Ectodermal cell (in vitro differentiated cells): ENCODE results near the gene WBP2.

Experiments used
- H3K27ac ChIP-seq: 2 replicates; pipeline ENCODE4 v1.7.0; 2013; ENCODE audit warnings: mild to moderate bottlenecking, low read depth, low read length; ENCODE audit not compliant: insufficient read depth, poor library complexity, severe bottlenecking
- H3K27me3 ChIP-seq: 2 replicates; pipeline ENCODE4 v1.7.0; 2013; ENCODE audit warnings: mild to moderate bottlenecking, low read length; ENCODE audit not compliant: insufficient read depth, control insufficient read depth, poor library complexity, severe bottlenecking
- H3K36me3 ChIP-seq: one replicate; pipeline ENCODE4 v1.7.0; 2013; ENCODE audit warnings: low read length; ENCODE audit not compliant: control insufficient read depth, insufficient read depth
- H3K4me1 ChIP-seq: one replicate; pipeline ENCODE4 v1.7.0; 2013; ENCODE audit warnings: low read length; ENCODE audit not compliant: control insufficient read depth, insufficient read depth
- H3K4me3 ChIP-seq: 2 replicates; pipeline ENCODE4 v1.7.0; 2013; ENCODE audit warnings: low read depth, low read length, control low read depth; ENCODE audit not compliant: insufficient read depth
- H3K9me3 ChIP-seq: 2 replicates; pipeline ENCODE4 v1.7.0; 2013; ENCODE audit warnings: mild to moderate bottlenecking, low read length, moderate library complexity; ENCODE audit not compliant: control insufficient read depth
- WGBS, 2 experiments: methylation state at CpG; one replicate each; pipeline ENCODE4 v1.1.7; 2013; ENCODE audit warnings: missing lambda C conversion rate in 2 of 2; 5-methylcytosine and 5-hydroxymethylcytosine counted together

WBP2 gene

DNA sequence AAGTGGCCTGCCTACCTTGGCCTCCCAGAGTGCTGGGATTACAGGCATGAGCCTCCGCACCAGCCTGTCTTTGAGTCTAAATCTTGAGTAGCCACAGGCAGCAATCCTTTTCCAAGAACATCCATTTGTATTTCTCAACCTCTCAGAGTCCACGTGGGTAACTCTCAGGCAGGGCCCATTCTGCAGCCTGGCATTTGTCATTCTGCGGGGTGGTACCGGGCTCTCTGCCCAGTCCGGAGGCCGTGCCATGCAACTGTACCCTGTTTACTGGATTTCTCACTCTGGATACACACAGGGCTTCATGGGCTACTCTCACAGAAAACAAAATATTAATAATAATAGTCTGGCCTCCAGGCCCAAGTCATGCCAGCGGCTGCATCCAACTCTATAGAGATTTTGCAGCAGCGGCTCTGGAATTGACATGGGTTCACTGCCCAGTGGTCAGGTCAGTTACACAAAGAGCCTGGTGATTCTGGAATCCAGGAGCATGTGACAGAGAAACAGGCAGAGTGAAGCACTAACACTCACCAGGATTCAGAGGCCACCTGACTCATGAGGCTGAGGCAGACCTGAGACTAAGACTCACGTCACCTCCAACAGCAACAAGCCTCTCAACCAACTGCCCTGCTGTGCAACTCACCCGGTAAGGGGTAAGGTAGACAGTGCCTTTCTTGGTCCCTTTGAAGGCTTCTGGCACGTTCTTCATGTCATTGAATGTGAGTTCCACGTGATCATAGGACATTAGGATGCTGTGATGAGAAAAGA, 4.0 kb downstream of the WBP2 start:
- Histone ChIP-seq H3K27ac (no peak overlapping the region), H3K27me3 (no peaks in the 10 kb centered on the region), H3K4me1 (peaks cover 6% of the 10 kb centered on the region), H3K36me3 (peaks cover 22% of the 10 kb centered on the region), H3K4me3 (no peak overlapping the region), H3K9me3 (no peaks in the 10 kb centered on the region)
- WGBS, 2 experiments, result 95 to 96% methylated on average over 12 of the region's 12 CpGs

DNA sequence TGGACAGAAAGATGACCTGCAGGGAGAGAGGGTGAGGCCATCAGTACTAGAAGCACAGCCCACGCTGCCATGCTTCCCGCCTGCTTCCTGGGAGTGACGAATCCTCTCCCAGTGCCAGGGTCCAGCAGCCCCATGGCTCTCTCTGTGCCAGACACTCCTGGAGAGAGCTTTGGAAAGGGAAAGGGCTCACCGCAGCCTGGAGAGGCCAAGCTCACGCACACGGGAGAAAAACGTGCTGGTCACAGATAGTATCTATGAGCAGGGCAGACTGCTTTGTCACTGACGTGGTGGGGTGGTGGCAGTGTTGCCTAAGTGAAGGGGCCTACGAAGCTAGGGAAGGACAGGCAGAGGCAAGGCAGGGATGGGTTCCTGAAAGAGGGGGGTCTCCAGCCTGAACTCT, 5.4 kb downstream of the WBP2 start:
- Histone ChIP-seq H3K27ac (no peak overlapping the region), H3K36me3 (peaks cover 22% of the 10 kb centered on the region), H3K4me1 (peaks cover 10% of the 10 kb centered on the region), H3K4me3 (no peak overlapping the region), H3K27me3 (no peaks in the 10 kb centered on the region), H3K9me3 (no peaks in the 10 kb centered on the region)
- whole genome bisulfite sequencing, 2 experiments, result 95 to 96% methylated on average over 9 of the region's 9 CpGs

- Histone ChIP-seq H3K4me3 (no peak overlapping the region), H3K9me3 (no peaks in the 10 kb centered on the region), H3K4me1 (peaks cover 7% of the 10 kb centered on the region), H3K36me3 (peaks cover 22% of the 10 kb centered on the region), H3K27ac (no peak overlapping the region), H3K27me3 (no peaks in the 10 kb centered on the region)
- WGBS, 2 experiments, result 94% methylated on average over 11 of the region's 11 CpGs
These were observed 5.9 kb downstream of the WBP2 start for GRCh38 chr17:75849279-75849646.

DNA sequence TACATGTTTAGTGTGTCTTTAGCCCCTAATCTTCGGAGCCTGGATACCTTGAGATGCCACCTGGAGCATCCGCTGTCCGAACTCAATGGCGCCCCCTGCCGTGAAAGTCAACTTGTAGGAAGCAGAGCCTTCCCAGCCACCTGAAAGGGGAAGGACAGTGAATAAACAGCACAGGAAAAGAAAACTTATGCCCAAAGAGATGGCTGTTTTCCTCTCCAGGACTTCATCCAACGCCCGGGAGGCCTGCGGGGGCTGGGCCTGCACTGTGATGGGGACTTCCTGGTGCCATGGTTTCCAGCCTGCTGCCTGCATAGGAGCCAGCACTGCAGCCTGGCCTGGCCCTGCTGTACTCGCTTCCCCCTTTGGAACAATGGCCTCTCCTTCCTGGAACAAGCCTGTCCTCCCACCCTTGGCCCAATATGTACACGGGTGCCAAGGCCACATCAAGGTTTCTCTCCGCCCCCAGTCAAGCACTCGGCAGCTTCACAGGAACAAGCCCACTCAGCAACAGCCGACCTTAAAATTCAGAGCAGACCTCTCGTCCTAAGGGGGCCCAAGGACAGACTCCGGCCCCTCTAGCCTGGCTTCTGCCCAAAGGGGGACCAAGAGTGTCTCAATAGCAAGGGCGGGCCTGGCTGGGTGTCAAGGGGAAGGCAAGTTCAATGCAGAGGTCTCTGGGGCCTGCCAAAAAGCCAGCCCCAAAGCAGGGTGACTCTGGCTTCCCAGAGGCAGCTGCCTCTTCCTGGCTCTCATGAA, 6.4 kb downstream of the WBP2 start:
- 64% methylated on average over 16 of the region's 16 CpGs for WGBS, 2 experiments
- Histone ChIP-seq H3K4me1 (peaks cover 4% of the 10 kb centered on the region), H3K36me3 (peaks cover 22% of the 10 kb centered on the region), H3K27ac (no peak overlapping the region), H3K27me3 (no peaks in the 10 kb centered on the region), H3K9me3 (no peaks in the 10 kb centered on the region), H3K4me3 (no peak overlapping the region)

DNA sequence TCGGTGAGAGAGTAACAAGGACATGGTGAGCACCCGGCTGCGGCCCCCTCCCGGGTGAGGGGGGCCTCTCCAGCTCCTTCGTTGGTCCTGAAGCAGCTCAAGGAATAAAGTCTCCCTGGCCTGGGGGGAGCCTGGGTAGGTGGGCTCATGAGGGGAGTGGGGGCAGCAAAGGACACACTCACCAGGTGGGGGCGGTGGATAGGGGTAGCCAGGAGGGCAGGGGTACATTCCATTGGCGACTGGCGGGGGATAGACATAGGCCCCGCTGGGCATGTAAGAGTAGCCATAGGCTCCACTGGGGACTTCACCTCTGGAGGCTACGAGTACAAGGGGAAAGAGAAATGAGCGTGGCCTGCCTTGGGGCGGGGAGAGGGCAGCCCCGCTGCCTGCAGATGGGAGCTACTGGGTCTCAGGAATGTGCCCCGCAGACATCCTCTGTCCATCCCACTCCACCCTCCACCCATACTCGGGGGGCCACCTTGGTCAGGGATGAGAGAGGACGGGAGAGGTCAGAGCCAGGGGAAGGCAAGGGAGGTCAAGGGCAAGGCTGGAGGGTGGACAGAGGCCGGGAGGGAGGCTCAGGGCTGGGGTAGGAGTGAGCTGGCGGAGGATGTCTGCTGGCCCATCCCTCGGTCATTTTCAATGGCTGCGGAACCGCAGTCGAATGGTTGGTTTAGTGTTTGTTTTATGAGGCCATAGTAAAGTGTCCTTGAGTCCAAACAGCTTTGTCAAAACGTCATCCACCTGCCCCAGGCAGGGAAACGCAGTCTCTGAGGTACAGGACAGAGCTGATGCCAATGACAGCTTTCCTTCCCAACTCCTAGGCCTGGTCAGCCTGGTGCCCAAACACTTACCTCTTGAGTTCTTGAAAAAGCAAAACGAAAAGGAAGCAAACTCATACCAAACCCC, 7.3 kb downstream of the WBP2 start:
- Histone ChIP-seq H3K4me1 (peaks cover 4% of the 10 kb centered on the region), H3K4me3 (no peak overlapping the region), H3K36me3 (peaks cover 22% of the 10 kb centered on the region), H3K27me3 (no peaks in the 10 kb centered on the region), H3K27ac (no peak overlapping the region), H3K9me3 (no peaks in the 10 kb centered on the region)
- WGBS, 2 experiments, result 92 to 93% methylated on average over 25 of the region's 25 CpGs

GRCh38 chr17:75846692-75847613, 8.2 kb downstream of the WBP2 start:
- Histone ChIP-seq H3K4me1 (peaks cover 4% of the 10 kb centered on the region), H3K27me3 (no peaks in the 10 kb centered on the region), H3K27ac (no peak overlapping the region), H3K9me3 (no peaks in the 10 kb centered on the region), H3K4me3 (no peak overlapping the region), H3K36me3 (peaks cover 22% of the 10 kb centered on the region)
- 95% methylated on average over 34 of the region's 34 CpGs for WGBS, 2 experiments

DNA sequence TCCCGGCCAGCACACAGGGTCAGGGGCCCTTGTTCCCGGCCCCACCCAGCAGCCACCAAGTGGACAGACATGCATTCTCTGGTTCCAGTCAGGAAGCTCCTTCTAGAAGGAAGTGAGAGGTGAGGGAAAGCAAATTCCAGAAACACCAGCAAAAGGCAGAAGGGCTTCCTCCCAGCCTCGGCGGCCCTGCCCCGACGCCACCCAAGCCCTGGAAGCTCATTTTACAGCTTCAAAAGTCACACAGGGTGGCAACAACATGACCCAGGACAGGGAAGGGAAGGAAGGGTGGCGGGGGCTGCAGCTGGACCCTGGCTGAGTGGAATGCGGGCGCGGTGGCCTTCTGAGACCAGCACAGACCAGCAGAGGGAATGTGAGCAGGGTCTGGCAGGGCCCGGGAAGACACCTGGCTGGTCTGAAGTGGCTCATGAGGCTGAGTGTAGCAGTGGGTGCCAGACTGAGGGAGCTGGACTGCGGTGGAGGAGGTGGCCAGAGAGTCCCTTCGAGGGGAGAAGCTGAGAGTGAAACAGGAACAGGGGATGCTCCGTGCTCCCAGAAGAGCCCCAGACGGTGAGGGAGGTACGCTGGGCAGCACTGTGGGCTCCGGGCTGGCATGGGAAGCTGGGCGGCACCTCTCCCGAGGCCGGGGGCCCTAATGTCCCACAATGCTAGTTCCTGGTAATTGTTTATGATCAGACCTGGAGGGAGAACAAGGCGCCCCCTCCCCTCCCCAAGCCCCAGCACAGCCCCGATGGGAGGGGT, 9.0 kb downstream of the WBP2 start:
- Histone ChIP-seq H3K27me3 (no peaks in the 10 kb centered on the region), H3K9me3 (no peaks in the 10 kb centered on the region), H3K36me3 (peaks cover 18% of the 10 kb centered on the region), H3K27ac (no peak overlapping the region), H3K4me3 (no peak overlapping the region), H3K4me1 (peaks cover 4% of the 10 kb centered on the region)
- WGBS, 2 experiments, result 90 to 95% methylated on average over 22 of the region's 22 CpGs

DNA sequence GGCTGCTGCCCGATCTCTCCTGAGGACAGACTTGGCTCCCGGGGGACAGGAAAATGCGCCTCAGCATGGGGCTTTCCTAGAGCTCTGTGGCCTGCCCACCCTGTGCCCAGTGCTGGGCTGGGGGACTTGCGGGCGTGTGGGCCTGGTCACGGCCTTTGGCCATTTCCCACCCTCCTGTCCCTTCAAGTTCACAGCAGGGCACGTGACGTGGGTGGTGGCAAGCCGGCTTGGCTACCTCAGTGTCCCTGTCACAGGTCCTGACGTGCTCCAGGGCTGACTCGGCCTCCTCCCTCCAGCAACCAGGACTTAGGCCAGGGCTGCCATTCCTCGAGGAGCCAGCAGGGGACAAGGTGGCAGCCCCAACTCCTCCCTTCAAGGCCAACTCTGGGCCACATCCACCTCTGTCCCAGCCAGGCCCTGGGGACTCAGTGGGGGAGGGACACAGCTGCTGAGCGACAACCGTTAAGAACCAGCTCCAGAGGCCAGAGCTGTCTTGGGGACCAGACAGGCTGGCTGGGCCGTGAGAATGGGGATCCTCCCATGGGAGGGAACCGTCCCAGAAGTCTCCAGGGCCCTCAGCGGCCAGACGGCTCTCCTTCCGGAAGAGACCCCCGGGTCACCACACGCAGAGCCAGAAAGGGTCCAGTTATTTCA, 9.9 kb downstream of the WBP2 start:
- no peaks in the 10 kb centered on the region for H3K27me3 ChIP-seq
- WGBS, 2 experiments, result 55 to 56% methylated on average over 21 of the region's 21 CpGs
- peaks cover 4% of the 10 kb centered on the region for H3K4me1 ChIP-seq
- no peaks in the 10 kb centered on the region for H3K9me3 ChIP-seq
- no peak overlapping the region for H3K4me3 ChIP-seq
- H3K36me3 ChIP-seq, result peaks cover 9% of the 10 kb centered on the region
- H3K27ac ChIP-seq, result no peak overlapping the region
